HepG2 (cell line): Measurements from ENCODE around the gene GFAP. TPM values are rescaled to one million over a fixed set of nuclear protein-coding genes. Genes with fewer than 3 reads are reported as not detected.

Experiments used
- ATAC-seq: fragments of 200-7000 bp; cut with Tn5 transposase; 3 replicates; pipeline ENCODE4 v1.9.1; 2020; ENCODE audit warnings: mild to moderate bottlenecking, moderate library complexity
- BruUV-seq: library from RNA; stranded (reverse); fragments of 400-500 nt; replicated peaks from 2 replicates; lab custom pipeline; 2021; lab: Mats Ljungman, UMichigan
- CTCF ChIA-PET: fragments of 300-600 bp; formaldehyde crosslinking; extraction: SDS; loops from one replicate; lab custom pipeline; 2021; ENCODE audit warnings: low total read pairs, inconsistent platforms, low intra/inter-chr PET ratio; lab: Yijun Ruan, JAX
- POLR2A ChIA-PET: fragments of 350-600 bp; sonication (Branson Sonifier 250); formaldehyde crosslinking; loops from one replicate; lab custom pipeline; 2020; ENCODE audit warnings: antibody characterized with exemption, inconsistent platforms; lab: Yijun Ruan, JAX
- DNase-seq: peaks from one replicate; pipeline ENCODE4 v3.0.0-alpha.2; 2015; ENCODE audit warnings: low spot score
- FAIRE-seq: peaks from 3 replicates; lab custom pipeline; 2011; peaks lifted over from hg19 to GRCh38; lab: Jason Lieb, UNC
- H2AFZ ChIP-seq: one replicate; pipeline ENCODE4 v1.6.1; 2011; ENCODE audit warnings: low read length, inconsistent platforms
- H3K27ac ChIP-seq: fragments of 300-600 bp; 3 replicates; pipeline ENCODE4 v1.8.0; 2011; ENCODE audit warnings: mixed run types, mild to moderate bottlenecking, mixed read lengths, low read length, inconsistent platforms; ENCODE audit not compliant: insufficient read depth; ENCODE audit errors: extremely low read length
- H3K27me3 ChIP-seq, 2 experiments: fragments of 200-600 bp in 1 of 2; 2 replicates in 1 of 2; 3 replicates in 1 of 2; pipeline versions ENCODE4 v1.6.0 to v1.8.0; 2011; ENCODE audit warnings: low read length in 2 of 2, mild to moderate bottlenecking in 2 of 2, moderate library complexity in 2 of 2, inconsistent platforms in 1 of 2; ENCODE audit not compliant: insufficient read depth in 2 of 2, control insufficient read depth in 1 of 2
- H3K36me3 ChIP-seq, 2 experiments: fragments of 200-600 bp in 1 of 2; replicated peaks in 1 of 2; 2 replicates in 1 of 2; 3 replicates in 1 of 2; pipeline versions ENCODE4 v1.5.1 to v1.8.0; 2011; ENCODE audit warnings: low read length in 2 of 2, inconsistent platforms in 1 of 2; ENCODE audit not compliant: insufficient read depth in 2 of 2, control insufficient read depth in 1 of 2
- H3K4me1 ChIP-seq: 2 replicates; pipeline ENCODE4 v1.5.1; 2012; ENCODE audit warnings: low read length, inconsistent platforms; ENCODE audit not compliant: insufficient read depth
- H3K4me2 ChIP-seq: 2 replicates; pipeline ENCODE4 v1.6.0; 2011; ENCODE audit warnings: low read depth, low read length, inconsistent platforms
- H3K4me3 ChIP-seq, 3 experiments: fragments of 200-600 bp in 1 of 3; sonication (generic), shearing (Covaris generic) in 1 of 3; replicated peaks in 1 of 3; 2 replicates each; pipeline ENCODE4 v1.5.1; 2011 to 2016; ENCODE audit warnings: low read length in 3 of 3, inconsistent platforms in 2 of 3, low read depth in 2 of 3, mild to moderate bottlenecking in 2 of 3, control low read depth in 1 of 3, mixed read lengths in 1 of 3; ENCODE audit not compliant: insufficient read depth in 1 of 3
- H3K79me2 ChIP-seq: one replicate; pipeline ENCODE4 v1.6.1; 2011; ENCODE audit warnings: low read length, inconsistent platforms; ENCODE audit not compliant: insufficient read depth
- H3K9ac ChIP-seq: 2 replicates; pipeline ENCODE4 v1.6.0; 2011; ENCODE audit warnings: mild to moderate bottlenecking, low read depth, low read length, inconsistent platforms; ENCODE audit not compliant: insufficient read depth
- H3K9me3 ChIP-seq: 2 replicates; pipeline ENCODE4 v1.5.1; 2012; ENCODE audit warnings: mild to moderate bottlenecking, low read length
- H4K20me1 ChIP-seq: 2 replicates; pipeline ENCODE4 v1.6.0; 2011; ENCODE audit warnings: inconsistent platforms, mild to moderate bottlenecking, low read length, moderate library complexity; ENCODE audit not compliant: insufficient read depth
- ARID5B ChIP-seq: IDR thresholded peaks from 2 replicates; pipeline ENCODE4 v1.4.0; 2020; ENCODE audit warnings: mild to moderate bottlenecking, missing genetic modification reagents
- ATF7 ChIP-seq, 2 experiments: fragments of 450-650 bp in 1 of 2; sonication (generic) in 1 of 2; formaldehyde crosslinking in 1 of 2; IDR thresholded peaks; 2 replicates each; pipeline versions ENCODE4 v1.4.0 to v1.6.1; 2016 to 2020; ENCODE audit warnings: antibody characterized with exemption in 1 of 2, mild to moderate bottlenecking in 1 of 2, missing genetic modification reagents in 1 of 2
- KDM5A ChIP-seq: fragments of 200-600 bp; sonication (generic); IDR thresholded peaks from 2 replicates; pipeline ENCODE4 v1.7.0; 2018; ENCODE audit warnings: antibody characterized with exemption, mild to moderate bottlenecking, low read length, borderline replicate concordance
- RNF2 ChIP-seq: fragments of 450-650 bp; conservative IDR thresholded peaks from 2 replicates; pipeline ENCODE4 v1.6.1; 2016; ENCODE audit warnings: low read depth
- ZBTB7A ChIP-seq: sonication (generic); formaldehyde crosslinking; IDR thresholded peaks from 2 replicates; pipeline ENCODE4 v1.8.0; 2022; ENCODE audit warnings: mild to moderate bottlenecking, missing genetic modification reagents
- ZNF503 ChIP-seq: sonication (generic); formaldehyde crosslinking; IDR thresholded peaks from 2 replicates; pipeline ENCODE4 v1.4.0; 2020; ENCODE audit warnings: missing genetic modification reagents
- ZNF772 ChIP-seq: sonication (generic); formaldehyde crosslinking; IDR thresholded peaks from 2 replicates; pipeline ENCODE4 v1.5.0; 2020; ENCODE audit warnings: mild to moderate bottlenecking, missing genetic modification reagents
- ZNF878 ChIP-seq: sonication (generic); formaldehyde crosslinking; IDR thresholded peaks from 2 replicates; pipeline ENCODE4 v1.8.1; 2023; ENCODE audit warnings: mild to moderate bottlenecking, missing genetic modification reagents, moderate library complexity
- WGBS: methylation state at CpG from one replicate; pipeline ENCODE4 v1.1.6; 2017; ENCODE audit warnings: low lambda C conversion rate; 5-methylcytosine and 5-hydroxymethylcytosine counted together
- in situ Hi-C: cut with HindIII; loops from 2 replicates; pipeline ENCODE4 v1.10.0; 2017; ENCODE audit warnings: low pct_unique_long_range_greater_than_20kb; ENCODE audit not compliant: extremely low pct_ligation_motif_present
- intact Hi-C: fragments of 100-400 bp; cut with micrococcal nuclease; formaldehyde crosslinking; loops from one replicate; pipeline ENCODE4 v1.10.0; 2022; ENCODE audit not compliant: unreplicated experiment
- polyA plus RNA-seq, 8 experiments: library from polyadenylated mRNA; depleted of rRNA in 3 of 8; stranded (reverse) in 7 of 8; unstranded in 1 of 8; fragments of >200 nt; fragmentation: Illumina TruSeq in 4 of 8; extraction: Trizol in 4 of 8; gene quantifications; 2 replicates each; pipeline versions ENCODE4 v1.2.1 to v1.2.3, GENCODE V29; 2011 to 2016; ENCODE audit warnings: low read depth in 4 of 8, missing spikeins in 1 of 8, mixed read lengths in 1 of 8; ENCODE audit not compliant: insufficient read depth in 1 of 8
- total RNA-seq, 5 experiments: library from RNA; depleted of rRNA; stranded (reverse); fragments of >200 nt; fragmentation: Illumina TruSeq; extraction: Trizol; gene quantifications; 2 replicates each; pipeline ENCODE4 v1.2.3, GENCODE V29; 2016; ENCODE audit warnings: low read depth in 1 of 5
- TF ChIP-seq, protein P1 (sequence below): sonication (generic); formaldehyde crosslinking; IDR thresholded peaks from 2 replicates; pipeline ENCODE4 v1.4.0; 2020; ENCODE audit warnings: missing genetic modification reagents, borderline replicate concordance

The GFAP gene
- total and polyA plus RNA-seq, 2 of the 13 experiments (the other 11 are each of a cell fraction or from before 2014, with no cell fraction given) = 0.11 to 0.29 TPM

DNA sequence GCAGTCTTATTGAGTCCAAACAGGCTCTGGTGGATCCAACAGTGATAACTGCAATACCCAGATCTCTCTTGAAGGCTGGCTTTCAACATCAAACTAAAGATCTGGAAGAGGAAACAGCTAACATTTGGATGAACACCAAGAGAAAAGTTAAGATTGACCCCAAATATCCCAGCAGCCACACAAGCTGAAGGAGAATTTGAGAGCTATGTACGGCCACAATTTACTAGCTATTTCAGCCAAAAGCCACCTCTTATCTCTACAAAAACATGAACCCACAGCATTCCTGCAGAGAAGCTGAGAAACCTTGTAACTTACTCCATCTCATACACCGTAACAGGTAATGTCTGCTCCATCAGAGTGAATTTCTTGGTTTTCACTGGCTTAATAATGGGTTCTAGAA, 30.4 kb downstream of the GFAP start (continued):
- TF ChIP-seq ARID5B (CRISPR knock-in tag) (no peak), ZNF772 (CRISPR knock-in tag) (no peak), ZBTB7A (no peak), ZNF503 (CRISPR knock-in tag) (no peak)

GRCh38 chr17:44881145-44881544, 34.2 kb downstream of the GFAP start:
- 97% methylated on average over 4 of the region's 4 CpGs for WGBS
- Histone ChIP-seq H4K20me1 (no peaks in the 10 kb centered on the region), H3K4me2 (no peak overlapping the region), H3K4me1 (no peaks in the 10 kb centered on the region), H3K9me3 (no peaks in the 10 kb centered on the region), H3K9ac (no peak overlapping the region), H3K79me2 (no peaks in the 10 kb centered on the region), H2AFZ (no peak overlapping the region), H3K27me3 (no peaks in the 10 kb centered on the region), H3K27ac (no peak overlapping the region), H3K4me3 (no peak overlapping the region), H3K36me3 (peaks cover 46 to 94% of the 10 kb centered on the region in 2 experiments)
- ChIA-PET POLR2A (no interaction called here), CTCF (no interaction called here)
- intact Hi-C loops = no loop called here
- DNase-seq = no peak
- TF ChIP-seq ATF7 (IDR thresholded peaks at IDR 0.05) (peak; percentile 96), ATF7 (CRISPR knock-in tag; IDR thresholded peaks at IDR 0.05) (no peak), KDM5A (no peak), RNF2 (no peak), ZNF878 (CRISPR knock-in tag) (no peak)
- TF ChIP-seq, protein P1, sequence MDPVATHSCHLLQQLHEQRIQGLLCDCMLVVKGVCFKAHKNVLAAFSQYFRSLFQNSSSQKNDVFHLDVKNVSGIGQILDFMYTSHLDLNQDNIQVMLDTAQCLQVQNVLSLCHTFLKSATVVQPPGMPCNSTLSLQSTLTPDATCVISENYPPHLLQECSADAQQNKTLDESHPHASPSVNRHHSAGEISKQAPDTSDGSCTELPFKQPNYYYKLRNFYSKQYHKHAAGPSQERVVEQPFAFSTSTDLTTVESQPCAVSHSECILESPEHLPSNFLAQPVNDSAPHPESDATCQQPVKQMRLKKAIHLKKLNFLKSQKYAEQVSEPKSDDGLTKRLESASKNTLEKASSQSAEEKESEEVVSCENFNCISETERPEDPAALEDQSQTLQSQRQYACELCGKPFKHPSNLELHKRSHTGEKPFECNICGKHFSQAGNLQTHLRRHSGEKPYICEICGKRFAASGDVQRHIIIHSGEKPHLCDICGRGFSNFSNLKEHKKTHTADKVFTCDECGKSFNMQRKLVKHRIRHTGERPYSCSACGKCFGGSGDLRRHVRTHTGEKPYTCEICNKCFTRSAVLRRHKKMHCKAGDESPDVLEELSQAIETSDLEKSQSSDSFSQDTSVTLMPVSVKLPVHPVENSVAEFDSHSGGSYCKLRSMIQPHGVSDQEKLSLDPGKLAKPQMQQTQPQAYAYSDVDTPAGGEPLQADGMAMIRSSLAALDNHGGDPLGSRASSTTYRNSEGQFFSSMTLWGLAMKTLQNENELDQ (CRISPR knock-in tag) = no peak
- in situ Hi-C loops = no loop called here
- ATAC-seq = no peak
- no peak for FAIRE-seq
- no TSS peak for BruUV-seq
